ENCODE results near the gene RAMP2. TPM values are rescaled to one million over a fixed set of nuclear protein-coding genes. Genes with fewer than 3 reads are reported as not detected.
"Not testable (repeated sequence)": the region's sequence is repeated elsewhere in the genome, so short reads cannot be mapped to it uniquely, and the experiment has no call there.

RAMP2 gene
- total RNA-seq (10 to 100 TPM; 27.1 to 77.7 TPM), polyA plus RNA-seq (10 to 100 TPM in 1 of 2 donors, 1 to 10 TPM in 1; 8.1 to 14.5 TPM)
- long read RNA-seq, donor 1, partial matches to known transcripts: 4 of 7 reads
- long read RNA-seq, donor 1, other reads (novel, unspliced or antisense): 0 of 7 reads
- long read RNA-seq, donor 2, transcript RAMP2-201 (4 exons, 780 nt): major isoform, 8 of 10 reads
- long read RNA-seq, donor 2, partial matches to known transcripts: 0 of 10 reads
- long read RNA-seq, donor 2, other reads (novel, unspliced or antisense): 2 of 10 reads

DNA sequence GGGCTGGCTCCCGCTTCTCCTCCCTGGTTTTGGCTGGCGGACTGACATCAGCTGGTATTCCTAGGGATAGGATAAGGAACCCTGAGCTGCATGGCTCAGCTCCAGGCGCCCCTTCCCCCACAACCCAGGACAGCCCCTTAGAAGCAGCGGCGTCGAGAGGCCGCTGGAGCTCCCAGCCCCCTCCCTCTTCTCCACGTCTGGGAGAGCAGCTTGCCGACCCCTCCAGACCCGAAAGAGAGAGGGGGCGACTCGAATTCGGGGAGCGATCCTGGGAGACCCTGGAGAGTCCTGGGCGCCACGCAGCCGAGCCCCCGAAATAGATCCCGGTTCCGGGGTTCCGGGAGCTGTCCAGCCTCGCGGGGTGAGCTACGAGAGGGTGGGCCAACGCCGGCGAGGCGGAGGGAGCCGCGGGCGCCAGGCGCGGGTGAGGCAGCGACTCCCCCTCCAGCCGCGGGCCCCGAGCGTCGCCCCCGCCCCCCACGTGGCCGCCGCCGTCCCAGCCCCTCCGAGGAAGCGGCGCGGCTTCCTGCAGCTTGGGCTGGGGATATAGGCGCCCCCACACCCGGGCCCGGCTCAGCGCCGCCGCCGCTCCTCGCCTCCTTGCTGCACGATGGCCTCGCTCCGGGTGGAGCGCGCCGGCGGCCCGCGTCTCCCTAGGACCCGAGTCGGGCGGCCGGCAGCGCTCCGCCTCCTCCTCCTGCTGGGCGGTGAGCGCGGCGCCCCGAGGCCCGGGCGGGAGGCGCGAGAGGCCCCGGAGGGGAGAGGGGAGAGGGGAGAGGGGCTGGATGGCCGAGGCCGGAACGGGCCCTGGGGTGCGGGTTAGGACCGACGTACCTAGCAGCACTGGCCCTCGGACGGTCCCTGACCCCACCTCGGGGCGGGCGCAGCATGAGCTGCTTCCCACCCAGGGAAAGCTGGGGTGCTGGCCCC, at the start of gene RAMP2:
Gene RAMP2, plus strand, starts transcription at position 576 of the 930 bp plus-strand sequence. Its CDS starts 35 bp downstream, at position 611.
- DNase-seq (peak; percentile 61 to 83), ATAC-seq (ENCODE audit: low FRiP score) (peak; percentile 53)
- H3K4me3 ChIP-seq (ENCODE audit: low read length in 2 of 2): peak within 1 kb of the TSS; percentile 23 to 39
- 2% methylated on average over 42 to 92 of the region's 92 CpGs for WGBS, 2 donors
- H3K27ac ChIP-seq (ENCODE audit: low read depth in 1 of 2, low read length in 2 of 2): no peak within 1 kb of the TSS
- H3K36me3 ChIP-seq (ENCODE audit: control insufficient read depth in 1 of 2, insufficient read depth in 2 of 2, low read length in 1 of 2): no peaks in the 10 kb centered on the region
- no peaks in the 10 kb centered on the region for H3K4me1 ChIP-seq (ENCODE audit: control insufficient read depth in 1 of 2, insufficient read depth in 2 of 2, low read length in 2 of 2)
- intact Hi-C loops (cut with DNase I): loop anchor here in 1 of 2 donors (5.0 to 10.0 kb wide), 2 partner anchors 39 to 176 kb away; no protein-coding TSS in a partner anchor
- H3K9me3 ChIP-seq (ENCODE audit: control insufficient read depth, low read length): no peaks in the 10 kb centered on the region
- H3K27me3 ChIP-seq (ENCODE audit: control insufficient read depth in 1 of 2, insufficient read depth in 2 of 2, low read length in 1 of 2): no peaks in the 10 kb centered on the region

- ATAC-seq (ENCODE audit: low FRiP score) (peak; percentile 85), DNase-seq (no peak)
- intact Hi-C loops (cut with DNase I): loop anchor here (5.0 to 10.0 kb wide), 3 partner anchors 41 to 214 kb away; partner anchors contain the start of genes BECN1 (in 1 of the 2) and RAMP2 (in 1 of the 2)
- H3K4me3 ChIP-seq (ENCODE audit: low read length in 2 of 2): no peak overlapping the region
- no peak overlapping the region for H3K27ac ChIP-seq (ENCODE audit: low read depth in 1 of 2, low read length in 2 of 2)
- peaks cover 14 to 20% of the 10 kb centered on the region in 2 donors for H3K36me3 ChIP-seq (ENCODE audit: control insufficient read depth in 1 of 2, insufficient read depth in 2 of 2, low read length in 1 of 2)
- 3 to 4% methylated on average over 2 of the region's 2 CpGs for WGBS, 2 donors
- H3K27me3 ChIP-seq (ENCODE audit: control insufficient read depth in 1 of 2, insufficient read depth in 2 of 2, low read length in 1 of 2): no peaks in the 10 kb centered on the region
- H3K4me1 ChIP-seq (ENCODE audit: control insufficient read depth in 1 of 2, insufficient read depth in 2 of 2, low read length in 2 of 2): no peaks in the 10 kb centered on the region
- H3K9me3 ChIP-seq (ENCODE audit: control insufficient read depth, low read length): peaks cover 1% of the 10 kb centered on the region
Measured at GRCh38 chr17:42720996-42721583, 39.9 kb upstream of the RAMP2 start.

- intact Hi-C loops (cut with DNase I): loop anchor here (2.0 to 10.0 kb wide), 4 partner anchors 39 to 211 kb away; partner anchors contain the start of genes BECN1 (in 1 of the 2) and RAMP2 (in 1 of the 2)
- Histone ChIP-seq H3K4me1 (ENCODE audit: control insufficient read depth in 1 of 2, insufficient read depth in 2 of 2, low read length in 2 of 2) (no peaks in the 10 kb centered on the region), H3K27ac (ENCODE audit: low read depth in 1 of 2, low read length in 2 of 2) (no peak overlapping the region), H3K36me3 (ENCODE audit: control insufficient read depth in 1 of 2, insufficient read depth in 2 of 2, low read length in 1 of 2) (peaks cover 5 to 17% of the 10 kb centered on the region in 2 donors), H3K9me3 (ENCODE audit: control insufficient read depth, low read length) (no peaks in the 10 kb centered on the region), H3K27me3 (ENCODE audit: control insufficient read depth in 1 of 2, insufficient read depth in 2 of 2, low read length in 1 of 2) (no peaks in the 10 kb centered on the region), H3K4me3 (ENCODE audit: low read length in 2 of 2) (no peak overlapping the region)
- no peak for DNase-seq
- WGBS, 2 donors: 79 to 85% methylated on average over 3 of the region's 3 CpGs
- ATAC-seq (ENCODE audit: low FRiP score): no peak
Measured at GRCh38 chr17:42723636-42724035, 37.4 kb upstream of the RAMP2 start.

DNA sequence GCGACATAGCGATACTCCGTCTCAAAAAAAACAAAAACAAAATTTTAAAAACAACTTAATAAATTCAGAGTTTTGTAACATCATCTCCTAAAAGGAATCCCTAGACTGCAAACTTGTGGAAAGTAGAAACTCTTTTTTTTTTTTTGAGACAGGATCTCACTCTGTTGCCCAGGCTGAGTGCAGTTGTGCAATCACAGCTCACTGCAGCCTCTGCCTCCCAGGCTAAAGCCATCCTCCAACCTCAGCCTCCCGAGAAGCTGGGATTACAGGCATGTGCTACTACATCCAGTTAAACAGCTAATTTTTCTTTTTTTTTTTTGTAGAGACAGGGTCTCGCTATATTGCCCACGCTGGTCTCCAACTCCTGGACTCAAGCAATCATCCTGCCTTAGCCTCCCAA, 35.9 kb upstream of the RAMP2 start:
- Histone ChIP-seq H3K9me3 (ENCODE audit: control insufficient read depth, low read length) (no peaks in the 10 kb centered on the region), H3K27ac (ENCODE audit: low read depth in 1 of 2, low read length in 2 of 2) (no peak overlapping the region), H3K27me3 (ENCODE audit: control insufficient read depth in 1 of 2, insufficient read depth in 2 of 2, low read length in 1 of 2) (no peaks in the 10 kb centered on the region), H3K4me3 (ENCODE audit: low read length in 2 of 2) (no peak overlapping the region), H3K36me3 (ENCODE audit: control insufficient read depth in 1 of 2, insufficient read depth in 2 of 2, low read length in 1 of 2) (peaks cover 4 to 12% of the 10 kb centered on the region in 2 donors), H3K4me1 (ENCODE audit: control insufficient read depth in 1 of 2, insufficient read depth in 2 of 2, low read length in 2 of 2) (no peaks in the 10 kb centered on the region)
- WGBS, 2 donors: 96% methylated on average over 6 of the region's 6 CpGs
- DNase-seq (no peak), ATAC-seq (ENCODE audit: low FRiP score) (no peak)
- intact Hi-C loops (cut with DNase I): loop anchor here in 1 of 2 donors (10.0 kb wide), 1 partner anchor 210 kb away; no protein-coding TSS in a partner anchor

- intact Hi-C loops (cut with DNase I): no loop called here
- H3K27me3 ChIP-seq (ENCODE audit: control insufficient read depth in 1 of 2, insufficient read depth in 2 of 2, low read length in 1 of 2): no peaks in the 10 kb centered on the region
- DNase-seq (no peak), ATAC-seq (ENCODE audit: low FRiP score) (no peak)
- H3K4me3 ChIP-seq (ENCODE audit: low read length in 2 of 2): no peak overlapping the region
- H3K9me3 ChIP-seq (ENCODE audit: control insufficient read depth, low read length): no peaks in the 10 kb centered on the region
- 26 to 31% methylated on average over 1 of the region's 1 CpG for WGBS, 2 donors
- no peaks in the 10 kb centered on the region for H3K36me3 ChIP-seq (ENCODE audit: control insufficient read depth in 1 of 2, insufficient read depth in 2 of 2, low read length in 1 of 2)
- H3K4me1 ChIP-seq (ENCODE audit: control insufficient read depth in 1 of 2, insufficient read depth in 2 of 2, low read length in 2 of 2): peaks cover 0 to 3% of the 10 kb centered on the region in 2 donors
- H3K27ac ChIP-seq (ENCODE audit: low read depth in 1 of 2, low read length in 2 of 2): no peak overlapping the region
Measured at GRCh38 chr17:42740699-42741098, 20.3 kb upstream of the RAMP2 start.

DNA sequence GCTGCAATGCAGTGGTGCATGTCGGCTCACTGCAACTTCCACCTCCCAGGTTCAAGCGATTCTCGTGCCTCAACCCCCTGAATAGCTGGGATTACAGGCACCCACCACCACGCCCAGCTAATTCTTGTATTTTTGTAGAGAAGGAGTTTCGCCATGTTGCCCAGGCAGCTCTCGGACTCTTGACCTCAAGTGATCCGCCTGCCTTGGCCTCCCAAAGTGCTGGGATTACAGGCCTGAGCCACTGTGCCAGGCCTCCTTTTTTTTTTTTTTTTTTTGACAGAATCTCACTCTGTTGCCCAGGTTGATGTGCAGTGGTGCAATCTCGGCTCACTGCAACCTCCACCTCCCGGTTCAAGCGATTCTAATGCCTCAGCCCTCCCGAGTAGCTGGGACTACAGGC, 18.1 kb upstream of the RAMP2 start:
- ATAC-seq (ENCODE audit: low FRiP score); H3K4me1 ChIP-seq (ENCODE audit: control insufficient read depth in 1 of 2, insufficient read depth in 2 of 2, low read length in 2 of 2); DNase-seq; H3K9me3 ChIP-seq (ENCODE audit: control insufficient read depth, low read length); H3K4me3 ChIP-seq (ENCODE audit: low read length in 2 of 2); intact Hi-C loops (cut with DNase I); H3K27ac ChIP-seq (ENCODE audit: low read depth in 1 of 2, low read length in 2 of 2); H3K27me3 ChIP-seq (ENCODE audit: control insufficient read depth in 1 of 2, insufficient read depth in 2 of 2, low read length in 1 of 2); H3K36me3 ChIP-seq (ENCODE audit: control insufficient read depth in 1 of 2, insufficient read depth in 2 of 2, low read length in 1 of 2): not testable (repeated sequence)
- WGBS, 2 donors: 94 to 96% methylated on average over 11 of the region's 11 CpGs

DNA sequence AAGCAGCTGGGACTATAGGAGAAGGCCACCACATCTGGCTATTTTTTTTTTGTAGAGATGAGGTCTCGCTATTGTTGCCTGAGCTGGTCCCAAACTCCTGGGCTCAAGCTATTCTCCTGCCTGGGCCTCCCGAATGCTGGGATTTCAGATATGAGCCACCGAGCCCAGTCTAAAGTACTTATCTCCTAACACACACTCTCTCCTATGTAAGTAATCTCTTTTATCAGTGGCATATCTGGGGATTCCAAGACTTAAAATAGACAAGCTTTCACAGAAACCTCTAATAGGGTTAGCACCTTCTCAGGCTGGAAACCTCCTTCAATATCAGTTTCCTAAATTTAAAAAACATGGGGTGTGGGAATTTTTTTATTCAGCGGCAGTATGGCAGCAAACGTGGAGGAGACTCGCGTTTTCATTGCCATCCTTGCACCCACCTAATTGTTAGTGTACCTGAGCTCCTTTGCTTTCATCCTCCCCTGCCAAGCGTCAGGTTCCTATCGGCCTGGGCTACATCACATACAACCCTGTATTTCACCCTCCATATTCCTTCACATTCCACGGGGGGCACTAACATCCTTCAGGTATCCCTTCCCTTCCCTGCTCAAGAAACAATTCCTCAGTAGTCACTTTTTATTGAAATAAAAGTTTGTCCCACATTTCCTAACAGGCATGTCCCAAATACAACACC, 17.3 kb upstream of the RAMP2 start:
- 39 to 47% methylated on average over 10 of the region's 10 CpGs for WGBS, 2 donors
- H3K4me3 ChIP-seq (ENCODE audit: low read length in 2 of 2): peak overlapping the region; percentile 53 to 92
- H3K4me1 ChIP-seq (ENCODE audit: control insufficient read depth in 1 of 2, insufficient read depth in 2 of 2, low read length in 2 of 2): peaks cover 0 to 3% of the 10 kb centered on the region in 2 donors
- ATAC-seq (ENCODE audit: low FRiP score) (no peak), DNase-seq (no peak)
- no peaks in the 10 kb centered on the region for H3K36me3 ChIP-seq (ENCODE audit: control insufficient read depth in 1 of 2, insufficient read depth in 2 of 2, low read length in 1 of 2)
- H3K9me3 ChIP-seq (ENCODE audit: control insufficient read depth, low read length): no peaks in the 10 kb centered on the region
- no peaks in the 10 kb centered on the region for H3K27me3 ChIP-seq (ENCODE audit: control insufficient read depth in 1 of 2, insufficient read depth in 2 of 2, low read length in 1 of 2)
- no peak overlapping the region for H3K27ac ChIP-seq (ENCODE audit: low read depth in 1 of 2, low read length in 2 of 2)
- intact Hi-C loops (cut with DNase I): no loop called here

DNA sequence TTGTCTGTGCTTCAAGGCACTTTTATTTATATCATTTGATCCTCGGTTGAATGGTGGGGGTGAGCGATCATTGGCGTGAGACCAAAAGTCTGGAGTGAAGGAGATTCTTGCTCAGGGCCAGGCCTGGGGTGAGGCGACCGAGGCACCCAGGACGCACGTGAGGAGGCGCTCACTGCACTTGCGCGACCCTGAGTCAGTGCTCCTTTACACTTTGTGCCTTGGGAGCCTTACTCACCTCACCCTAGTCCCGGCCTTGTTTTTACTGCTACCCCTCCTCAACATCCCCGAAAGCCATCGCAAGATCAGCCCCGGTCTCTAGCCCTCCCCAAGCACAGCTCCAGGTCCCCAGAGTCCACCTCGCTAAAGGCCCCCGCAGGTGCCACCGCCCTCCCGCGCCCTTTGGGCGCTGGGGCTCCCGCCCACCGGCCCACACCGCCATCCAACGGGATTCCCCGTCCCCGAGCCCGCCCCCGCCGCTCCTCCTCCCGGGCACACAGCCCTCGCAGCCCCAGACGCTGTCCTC, 16.7 kb upstream of the RAMP2 start:
- Histone ChIP-seq H3K36me3 (ENCODE audit: control insufficient read depth in 1 of 2, insufficient read depth in 2 of 2, low read length in 1 of 2) (no peaks in the 10 kb centered on the region), H3K4me1 (ENCODE audit: control insufficient read depth in 1 of 2, insufficient read depth in 2 of 2, low read length in 2 of 2) (peaks cover 0 to 3% of the 10 kb centered on the region in 2 donors), H3K4me3 (ENCODE audit: low read length in 2 of 2) (peak overlapping the region; percentile 53 to 92), H3K27me3 (ENCODE audit: control insufficient read depth in 1 of 2, insufficient read depth in 2 of 2, low read length in 1 of 2) (no peaks in the 10 kb centered on the region), H3K9me3 (ENCODE audit: control insufficient read depth, low read length) (no peaks in the 10 kb centered on the region), H3K27ac (ENCODE audit: low read depth in 1 of 2, low read length in 2 of 2) (peak overlapping the region in 1 of 2 donors; percentile 86)
- WGBS, 2 donors: 0 to 1% methylated on average over 32 of the region's 32 CpGs
- ATAC-seq (ENCODE audit: low FRiP score): peak; percentile 91
- peak; percentile 83 to 94 for DNase-seq
- intact Hi-C loops (cut with DNase I): no loop called here
